SKM-1 treated with dmso at 0.1 percent for 144 hours (cell line): ENCODE data around the gene UPF1.
"Not testable (repeated sequence)": the region's sequence is repeated elsewhere in the genome, so short reads cannot be mapped to it uniquely, and the experiment has no call there.

Source experiments
- DNase-seq: peaks from one replicate; lab custom pipeline; 2025; ENCODE audit not compliant: unreplicated experiment; lab: John Stamatoyannopoulos, UW

UPF1 gene

DNA sequence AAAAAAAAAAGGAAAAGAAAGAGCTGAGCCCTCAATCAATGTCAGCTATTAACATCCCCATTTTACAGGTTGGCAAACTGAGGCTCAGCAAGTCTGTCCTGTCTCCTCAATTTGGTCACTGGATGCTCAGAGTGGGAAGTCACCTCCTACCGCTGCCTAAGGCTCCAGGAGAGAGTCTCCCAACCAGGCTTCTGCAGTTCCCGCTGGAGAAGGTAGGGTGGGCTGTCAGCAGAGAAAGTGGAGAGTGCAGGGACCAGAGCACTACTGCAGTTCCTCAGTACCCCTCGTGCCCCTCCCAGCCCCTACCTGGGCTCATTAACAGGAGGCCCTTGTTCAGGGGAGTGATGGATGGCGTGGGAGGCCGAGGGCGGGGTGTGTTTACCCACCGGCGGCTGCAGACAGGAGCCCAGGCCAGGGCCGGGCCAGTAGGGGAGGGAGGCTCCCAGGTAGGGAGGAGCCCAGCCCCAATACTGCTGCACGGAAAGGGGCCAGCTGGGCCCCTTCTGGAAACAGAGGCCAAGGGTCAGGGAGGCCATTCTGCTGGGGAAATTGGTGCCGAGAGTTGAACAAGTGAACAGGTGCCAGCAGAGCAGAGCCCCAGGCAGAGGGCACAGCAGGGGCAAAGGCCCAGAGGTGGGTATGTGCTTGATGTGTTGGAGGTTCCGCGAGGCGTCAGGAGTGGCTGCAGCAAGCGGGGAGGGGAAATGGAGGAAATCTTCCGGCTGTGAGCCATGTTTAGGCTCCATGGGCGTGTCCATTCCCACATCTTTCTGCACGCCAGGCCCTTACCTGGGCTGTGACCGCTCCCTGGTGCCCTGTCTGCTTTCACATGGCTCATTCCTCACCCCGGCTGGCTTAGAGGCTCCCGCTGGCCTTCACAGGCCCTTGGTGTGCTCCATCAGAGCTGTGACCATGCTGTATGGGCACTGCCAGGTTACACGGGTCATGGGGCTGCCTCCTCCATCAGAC lies 33.1 kb upstream of the UPF1 start:
- no peak for DNase-seq

GRCh38 chr19:18799389-18799970 lies 32.3 kb upstream of the UPF1 start:
- DNase-seq: no peak

DNA sequence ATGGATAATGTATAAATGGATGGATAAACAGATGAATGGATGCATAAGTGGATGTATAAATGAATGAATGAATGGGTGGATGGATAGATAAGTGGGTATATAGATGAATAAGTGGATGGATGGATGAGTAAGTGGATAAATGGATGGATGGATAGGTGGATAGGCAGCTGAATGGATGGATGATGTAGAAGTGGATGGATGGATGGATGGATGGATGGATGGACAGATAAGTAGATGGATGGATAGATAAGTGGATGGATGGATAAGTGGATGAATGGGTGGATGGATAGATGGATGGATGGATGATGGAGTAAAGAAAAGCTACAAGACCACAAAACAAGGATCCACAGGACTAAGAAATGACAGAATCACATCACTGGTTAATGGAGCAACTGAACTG lies 31.7 kb upstream of the UPF1 start:
- no peak for DNase-seq

- no peak for DNase-seq
These were observed 31.1 kb upstream of the UPF1 start for GRCh38 chr19:18800636-18801035.

- no peak for DNase-seq
These were observed 29.4 kb upstream of the UPF1 start for GRCh38 chr19:18802354-18802753.

GRCh38 chr19:18803550-18804138 lies 28.1 kb upstream of the UPF1 start:
- DNase-seq: no peak

- DNase-seq: no peak
These were observed 27.6 kb upstream of the UPF1 start for GRCh38 chr19:18804139-18804601.

- no peak for DNase-seq
These were observed 27.1 kb upstream of the UPF1 start for GRCh38 chr19:18804643-18805042.

DNA sequence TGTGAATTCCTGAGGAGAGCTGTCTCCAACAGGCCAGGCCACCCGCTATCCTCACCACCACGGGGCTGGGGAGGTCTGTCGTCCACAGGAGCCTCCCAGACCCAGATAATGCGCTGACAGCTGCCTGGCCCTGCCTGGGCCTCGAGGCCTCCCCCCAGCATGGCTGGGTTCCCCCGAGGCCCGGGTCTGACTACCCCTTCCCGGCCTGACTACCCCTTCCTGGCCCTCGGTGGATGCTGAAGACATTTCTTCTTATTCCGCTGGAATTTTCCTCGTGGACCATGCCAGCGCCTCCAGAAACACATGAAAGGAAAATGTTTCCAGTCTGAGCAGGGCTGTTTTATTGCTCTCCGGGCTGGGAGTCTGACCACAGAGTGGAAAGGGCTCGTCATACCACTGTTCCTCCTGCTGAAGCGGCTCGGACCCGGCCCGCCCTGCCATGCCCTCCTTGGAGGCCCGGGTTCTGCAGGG lies 23.9 kb upstream of the UPF1 start:
- DNase-seq: no peak

GRCh38 chr19:18809149-18809868 lies 22.4 kb upstream of the UPF1 start:
- DNase-seq: peak; percentile 72

DNA sequence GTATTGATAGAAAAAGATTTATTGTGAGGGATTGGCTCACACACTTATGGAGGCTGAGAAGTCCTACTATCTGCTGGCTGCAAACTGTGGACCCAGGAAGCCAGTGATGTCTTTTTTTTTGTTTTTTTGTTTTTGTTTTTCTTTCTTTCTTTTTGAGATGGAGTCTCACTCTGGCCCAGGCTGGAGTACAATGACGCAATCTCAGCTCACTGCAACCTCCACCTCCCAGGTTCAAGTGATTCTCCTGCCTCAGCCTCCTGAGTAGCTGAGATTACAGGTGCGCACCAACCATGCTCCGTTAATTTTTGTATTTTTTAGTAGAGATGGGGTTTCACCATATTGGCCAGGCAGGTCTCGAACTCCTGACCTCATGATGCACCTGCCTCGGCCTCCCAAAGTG lies 20.1 kb upstream of the UPF1 start:
- DNase-seq: not testable (repeated sequence)

DNA sequence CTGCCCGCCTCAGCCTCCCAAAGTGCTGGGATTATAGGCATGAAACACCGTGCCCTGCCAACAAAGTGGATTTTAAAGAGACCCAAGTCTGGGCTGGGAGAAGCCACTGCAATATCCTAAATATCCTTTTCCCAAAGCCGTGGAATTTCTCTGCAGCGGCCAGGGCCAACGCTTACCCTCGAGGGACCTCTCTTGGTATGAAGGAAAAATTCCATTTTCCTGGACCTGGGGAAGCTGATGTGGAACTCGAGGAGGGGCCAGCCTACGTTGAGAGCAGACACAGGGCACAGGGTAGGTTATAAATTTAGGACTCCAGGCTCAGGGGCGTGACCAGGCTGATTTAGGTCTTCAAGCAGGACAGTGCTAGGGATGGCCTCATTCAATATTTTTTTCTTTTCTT lies 17.7 kb upstream of the UPF1 start:
- DNase-seq: no peak

- no peak for DNase-seq
These were observed 16.1 kb upstream of the UPF1 start for GRCh38 chr19:18815673-18816072.

GRCh38 chr19:18816645-18817044 lies 15.1 kb upstream of the UPF1 start:
- not testable (repeated sequence) for DNase-seq

GRCh38 chr19:18817574-18817973 lies 14.2 kb upstream of the UPF1 start:
- no peak for DNase-seq

DNA sequence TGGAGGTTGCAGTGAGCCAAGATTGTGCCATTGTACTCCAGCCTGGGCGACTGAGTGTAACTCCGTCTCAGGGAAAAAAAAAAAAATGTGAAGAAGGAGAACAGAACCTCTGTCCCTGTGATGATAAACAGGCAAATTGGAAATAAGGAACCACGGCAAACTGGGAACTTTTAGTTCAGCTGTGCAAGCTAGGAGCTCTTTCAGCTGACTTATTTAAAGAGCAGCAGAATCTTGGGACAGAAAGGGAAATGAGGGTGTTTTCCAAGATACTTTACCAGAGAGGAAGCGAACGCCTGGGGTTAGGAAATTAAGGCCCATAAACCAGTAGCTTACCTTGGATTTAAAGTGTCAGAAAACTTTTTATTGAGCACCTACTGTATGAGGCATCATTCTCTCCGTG lies 3.0 kb upstream of the UPF1 start:
- DNase-seq: no peak

DNA sequence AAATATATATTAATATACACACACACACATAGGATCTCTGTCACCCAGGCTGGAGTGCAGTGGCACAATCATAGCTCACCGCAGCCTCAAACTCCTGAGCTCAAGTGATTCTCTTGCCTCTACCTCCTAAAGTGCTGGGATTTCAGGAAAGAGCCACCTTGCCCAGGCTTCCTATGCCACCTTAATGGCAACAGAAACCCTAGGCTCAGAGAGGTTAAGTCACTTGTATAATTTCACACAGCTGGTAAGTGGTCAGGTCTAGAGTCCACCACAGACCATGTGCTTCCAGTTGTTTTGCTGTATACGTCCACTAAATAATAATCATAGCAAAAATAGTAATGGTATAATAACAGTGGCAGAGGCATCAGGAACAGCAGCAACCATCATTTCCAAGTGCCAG lies 1.3 kb upstream of the UPF1 start:
- DNase-seq: no peak

DNA sequence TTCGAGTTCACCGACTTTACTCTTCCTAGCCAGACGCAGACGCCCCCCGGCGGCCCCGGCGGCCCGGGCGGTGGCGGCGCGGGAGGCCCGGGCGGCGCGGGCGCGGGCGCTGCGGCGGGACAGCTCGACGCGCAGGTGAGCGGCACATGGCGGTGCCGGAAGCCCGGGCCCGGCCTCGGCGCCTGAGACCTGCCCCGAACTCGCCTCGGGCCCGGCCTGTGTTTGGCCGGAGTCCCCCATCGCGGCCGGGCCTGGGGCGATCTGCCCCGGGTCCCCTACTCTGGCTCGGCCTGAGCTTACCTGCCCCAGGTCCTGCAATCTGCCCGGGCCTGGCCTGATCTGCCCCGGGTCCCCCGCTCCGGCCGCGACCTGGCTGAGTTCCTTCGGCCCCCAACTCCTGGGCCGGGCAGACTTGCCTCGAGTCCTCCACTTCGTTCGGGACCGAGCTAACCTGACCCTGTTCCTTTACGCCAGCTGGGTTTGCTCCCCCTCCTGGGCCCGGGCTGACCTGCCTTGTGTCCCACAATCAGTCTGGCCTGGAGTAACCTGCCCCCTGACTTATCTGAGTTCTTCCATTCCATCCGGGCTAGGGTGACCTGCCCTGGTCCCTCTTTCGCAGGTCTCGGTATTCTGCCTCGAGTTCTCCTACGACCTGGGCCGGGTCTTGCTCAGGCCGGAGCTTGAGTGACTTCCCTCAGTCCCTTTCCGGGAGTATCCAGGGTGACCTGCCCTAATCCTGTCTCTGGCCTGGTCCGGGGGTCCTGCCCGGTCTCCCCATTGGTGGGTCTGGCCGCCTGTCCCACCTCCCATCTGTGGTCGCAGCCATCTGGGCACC lies 764 bp downstream of the UPF1 start:
- DNase-seq: peak; percentile 12

- DNase-seq: no peak
These were observed 1.4 kb downstream of the UPF1 start for GRCh38 chr19:18833141-18833476.

DNA sequence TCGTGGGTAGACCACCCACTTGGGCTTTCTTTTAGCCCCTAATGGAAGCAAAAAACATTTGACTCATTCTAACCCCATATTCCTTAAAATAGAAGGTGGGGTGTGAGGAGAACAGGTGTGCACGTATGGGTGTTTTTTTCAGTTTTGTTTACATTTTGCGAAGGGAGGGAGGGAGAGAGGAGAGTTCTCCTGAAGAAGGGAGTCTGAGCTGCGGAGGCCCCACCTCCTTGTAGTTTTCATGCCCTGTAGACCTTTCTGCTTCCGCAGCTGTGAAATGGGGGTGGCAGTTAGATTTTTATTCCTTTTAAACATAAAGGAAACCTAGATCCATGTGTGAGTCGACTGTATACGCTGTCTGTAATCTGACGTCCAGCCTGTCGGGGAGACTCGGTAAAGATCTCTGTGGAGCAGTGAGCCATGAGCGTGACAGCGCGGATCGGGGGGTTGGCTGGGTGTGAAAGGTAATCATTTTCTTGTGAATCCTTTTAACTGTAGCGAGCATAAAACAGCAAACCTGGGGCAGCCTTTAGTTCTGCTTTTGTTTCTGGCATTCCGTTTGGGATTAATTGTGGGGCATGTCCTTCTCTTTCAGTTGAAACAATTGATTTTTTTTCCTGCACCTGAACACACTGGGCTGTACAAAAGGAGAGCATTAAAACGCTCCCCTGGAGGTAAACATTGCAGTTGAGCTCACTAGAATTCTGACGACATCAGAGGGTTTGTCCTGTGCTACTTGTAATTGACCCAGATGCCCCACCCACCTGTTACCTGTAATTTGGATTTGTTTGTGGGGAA lies 2.3 kb downstream of the UPF1 start:
- DNase-seq: no peak
